H1 (cell line): ENCODE measurements around the gene ARHGEF19. TPM values are rescaled to one million over a fixed set of nuclear protein-coding genes. Genes with fewer than 3 reads are reported as not detected.
A peak's percentile ranks its signal among the peaks of the same experiment; 100 is the strongest.

Experiments used
- ASH2L ChIP-seq: fragments of 200-600, 300-600 bp; sonication (generic); IDR thresholded peaks from one replicate; pipeline ENCODE4 v1.7.1; 2017; ENCODE audit warnings: low read length
- E2F6 ChIP-seq: IDR thresholded peaks from 2 replicates; pipeline ENCODE4 v1.6.1; 2012; ENCODE audit warnings: inconsistent platforms
- EGR1 ChIP-seq: IDR thresholded peaks from 2 replicates; pipeline ENCODE4 v1.6.1; 2011; ENCODE audit warnings: low read depth, low read length, borderline replicate concordance
- EP300 ChIP-seq, 2 experiments: IDR thresholded peaks; 1 replicate in 1 of 2; 2 replicates in 1 of 2; pipeline ENCODE4 v1.6.1; 2011 to 2012; ENCODE audit warnings: low read depth in 2 of 2, low read length in 2 of 2, mild to moderate bottlenecking in 2 of 2, borderline replicate concordance in 1 of 2, inconsistent platforms in 1 of 2, moderate library complexity in 1 of 2
- HDAC2 ChIP-seq, 2 experiments: fragments of 300-600 bp in 1 of 2; sonication (generic) in 1 of 2; IDR thresholded peaks; 2 replicates each; pipeline ENCODE4 v1.6.1; 2011 to 2012; ENCODE audit warnings: low read depth in 2 of 2, low read length in 2 of 2, mild to moderate bottlenecking in 2 of 2, moderate library complexity in 2 of 2, borderline replicate concordance in 1 of 2, inconsistent platforms in 1 of 2
- MAX ChIP-seq: IDR thresholded peaks from 2 replicates; pipeline ENCODE4 v1.6.1; 2012; ENCODE audit warnings: inconsistent platforms
- RBBP5 ChIP-seq: IDR thresholded peaks from 2 replicates; pipeline ENCODE4 v1.7.1; 2012; ENCODE audit warnings: low read depth, mild to moderate bottlenecking, inconsistent platforms, low read length, moderate library complexity, borderline replicate concordance
- RXRA ChIP-seq: IDR thresholded peaks from 2 replicates; pipeline ENCODE4 v1.6.1; 2011; ENCODE audit warnings: low read depth, mild to moderate bottlenecking, low read length, moderate library complexity; ENCODE audit not compliant: insufficient read depth
- SAP30 ChIP-seq: fragments of 300-600 bp; sonication (generic); IDR thresholded peaks from 2 replicates; pipeline ENCODE4 v1.7.1; 2012; ENCODE audit warnings: low read length, moderate library complexity, mild to moderate bottlenecking, inconsistent platforms; ENCODE audit not compliant: insufficient read depth, insufficient replicate concordance
- SIN3A ChIP-seq, 2 experiments: IDR thresholded peaks in 1 of 2; conservative IDR thresholded peaks in 1 of 2; 2 replicates each; pipeline ENCODE4 v1.6.1; 2011 to 2012; ENCODE audit warnings: low read length in 2 of 2, improper control_type of control experiment in 1 of 2, low read depth in 1 of 2, mild to moderate bottlenecking in 1 of 2
- SP1 ChIP-seq: IDR thresholded peaks from 2 replicates; pipeline ENCODE4 v1.6.1; 2011; ENCODE audit warnings: low read depth, low read length
- SRF ChIP-seq: IDR thresholded peaks from 2 replicates; pipeline ENCODE4 v1.6.1; 2011; ENCODE audit warnings: mild to moderate bottlenecking, low read depth, low read length, moderate library complexity
- polyA plus RNA-seq, 7 experiments: library from polyadenylated mRNA; depleted of rRNA in 3 of 7; stranded (reverse) in 5 of 7; unstranded in 2 of 7; fragments of >200 nt in 5 of 7; fragments of 200-250 nt in 2 of 7; gene quantifications; 1 replicate in 5 of 7; 2 replicates in 1 of 7; 4 replicates in 1 of 7; pipeline versions ENCODE4 v1.2.1 to v1.2.3, GENCODE V29; 2011 to 2013; ENCODE audit warnings: missing spikeins in 2 of 7, mixed read lengths in 2 of 7
- total RNA-seq: library from RNA; stranded (reverse); fragmentation: NEBNext Ultra II Directional; extraction: Animal tissue kit (Norgen Biotek cat#: 25700); gene quantifications from 2 replicates; pipeline ENCODE4 v1.2.1, GENCODE V29; 2021

The ARHGEF19 gene
- total and polyA plus RNA-seq, 2 of the 8 experiments (the other 6 are each of a cell fraction or from before 2014, with no cell fraction given): 47.5 to 56.4 TPM

- TF ChIP-seq EP300 (IDR thresholded peaks at IDR 0.05; ENCODE audit: borderline replicate concordance in 1 of 2, low read depth in 2 of 2, low read length in 2 of 2) (0 out of 3 replicates have a peak, but pooled peaks of 1 of the 2 experiments have one; percentile 12), E2F6 (peak; percentile 68), SAP30 (peak; percentile 68), RXRA (peak; percentile 74; the same call in 1 of the 2 replicates), RBBP5 (peak; percentile 64; the same call in 1 of the 2 replicates), HDAC2 (IDR thresholded peaks at IDR 0.05; ENCODE audit: borderline replicate concordance in 1 of 2, low read depth in 2 of 2, low read length in 2 of 2) (no peak), MAX (peak; percentile 96), SP1 (0 out of 2 replicates have a peak, but pooled peaks have one; percentile 30), ASH2L (peak; percentile 63), EGR1 (peak; percentile 60; the same call in 1 of the 2 replicates), SRF (no peak), SIN3A (conservative IDR thresholded peaks at IDR 0.05 in 1 of 2, IDR thresholded peaks at IDR 0.05 in 1 of 2; ENCODE audit: low read depth in 1 of 2, low read length in 2 of 2) (0 out of 4 replicates have a peak, but pooled peaks of 1 of the 2 experiments have one; percentile 48)
These were observed 44.9 kb downstream of the ARHGEF19 start (continued) for GRCh38 chr1:16167331-16168143.
